Measurements from ENCODE around the gene PIK3CB. TPM values are rescaled to one million over a fixed set of nuclear protein-coding genes. Genes with fewer than 3 reads are reported as not detected.

The PIK3CB gene
- polyA plus RNA-seq, 1 donor from 2014 or later = 11.5 TPM

DNA sequence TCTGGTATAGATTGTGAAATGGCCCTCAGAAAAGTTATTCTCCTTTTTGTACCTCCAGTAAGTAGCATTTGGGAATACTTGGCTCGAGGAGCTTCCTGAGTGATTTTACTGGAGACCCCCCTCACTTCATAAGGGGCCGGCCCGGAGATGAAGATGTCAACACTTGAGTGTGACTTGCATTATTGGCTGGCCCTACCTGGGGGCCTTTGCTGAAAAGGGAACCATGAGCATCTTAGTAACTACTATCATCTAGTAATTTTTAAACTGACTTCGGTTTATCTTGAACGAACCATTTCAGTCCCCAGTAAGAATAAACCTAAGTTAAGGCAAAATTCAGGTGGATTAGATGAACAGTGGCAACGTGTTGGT, 224.8 kb downstream of the PIK3CB start:
- Histone ChIP-seq H3K9me2 (ENCODE audit: insufficient read depth, low read length) (no peaks in the 10 kb centered on the region), H3K4me2 (ENCODE audit: low read length) (no peak overlapping the region), H4K20me1 (ENCODE audit: insufficient read depth) (no peaks in the 10 kb centered on the region), H3K27ac (ENCODE audit: low read length) (no peak overlapping the region), H3K79me2 (replicated peaks; ENCODE audit: insufficient read depth, low read length) (no peaks in the 10 kb centered on the region), H3K36me3 (ENCODE audit: insufficient read depth, low read length) (no peaks in the 10 kb centered on the region), H3K9me3 (ENCODE audit: low read length) (no peaks in the 10 kb centered on the region), H3F3A (ENCODE audit: insufficient read depth, low read length, poor library complexity, severe bottlenecking) (no peaks in the 10 kb centered on the region), H2AFZ (ENCODE audit: low read depth, low read length) (no peak overlapping the region), H3K27me3 (ENCODE audit: insufficient read depth, low read depth, low read length) (peaks cover 17% of the 10 kb centered on the region), H3K4me3 (ENCODE audit: low read length) (no peak overlapping the region), H3K9ac (ENCODE audit: low read length) (no peak overlapping the region)
- TF ChIP-seq, protein P1, sequence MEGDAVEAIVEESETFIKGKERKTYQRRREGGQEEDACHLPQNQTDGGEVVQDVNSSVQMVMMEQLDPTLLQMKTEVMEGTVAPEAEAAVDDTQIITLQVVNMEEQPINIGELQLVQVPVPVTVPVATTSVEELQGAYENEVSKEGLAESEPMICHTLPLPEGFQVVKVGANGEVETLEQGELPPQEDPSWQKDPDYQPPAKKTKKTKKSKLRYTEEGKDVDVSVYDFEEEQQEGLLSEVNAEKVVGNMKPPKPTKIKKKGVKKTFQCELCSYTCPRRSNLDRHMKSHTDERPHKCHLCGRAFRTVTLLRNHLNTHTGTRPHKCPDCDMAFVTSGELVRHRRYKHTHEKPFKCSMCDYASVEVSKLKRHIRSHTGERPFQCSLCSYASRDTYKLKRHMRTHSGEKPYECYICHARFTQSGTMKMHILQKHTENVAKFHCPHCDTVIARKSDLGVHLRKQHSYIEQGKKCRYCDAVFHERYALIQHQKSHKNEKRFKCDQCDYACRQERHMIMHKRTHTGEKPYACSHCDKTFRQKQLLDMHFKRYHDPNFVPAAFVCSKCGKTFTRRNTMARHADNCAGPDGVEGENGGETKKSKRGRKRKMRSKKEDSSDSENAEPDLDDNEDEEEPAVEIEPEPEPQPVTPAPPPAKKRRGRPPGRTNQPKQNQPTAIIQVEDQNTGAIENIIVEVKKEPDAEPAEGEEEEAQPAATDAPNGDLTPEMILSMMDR (IDR thresholded peaks at IDR 0.05; ENCODE audit: poor library complexity, severe bottlenecking) = no peak
- TF ChIP-seq POLR2AphosphoS5 (IDR thresholded peaks at IDR 0.05) (no peak), EZH2 (IDR thresholded peaks at IDR 0.05; ENCODE audit: borderline replicate concordance, insufficient read depth, low read length, poor library complexity, severe bottlenecking) (no peak), SMC3 (conservative IDR thresholded peaks at IDR 0.05; ENCODE audit: poor library complexity) (no peak), EP300 (conservative IDR thresholded peaks at IDR 0.05; ENCODE audit: poor library complexity, severe bottlenecking) (no peak), MXI1 (conservative IDR thresholded peaks at IDR 0.05; ENCODE audit: poor library complexity, severe bottlenecking) (no peak), RAD21 (conservative IDR thresholded peaks at IDR 0.05) (no peak), TAF1 (IDR thresholded peaks at IDR 0.05; ENCODE audit: low read depth) (no peak)
- TF ChIP-seq, protein P2, sequence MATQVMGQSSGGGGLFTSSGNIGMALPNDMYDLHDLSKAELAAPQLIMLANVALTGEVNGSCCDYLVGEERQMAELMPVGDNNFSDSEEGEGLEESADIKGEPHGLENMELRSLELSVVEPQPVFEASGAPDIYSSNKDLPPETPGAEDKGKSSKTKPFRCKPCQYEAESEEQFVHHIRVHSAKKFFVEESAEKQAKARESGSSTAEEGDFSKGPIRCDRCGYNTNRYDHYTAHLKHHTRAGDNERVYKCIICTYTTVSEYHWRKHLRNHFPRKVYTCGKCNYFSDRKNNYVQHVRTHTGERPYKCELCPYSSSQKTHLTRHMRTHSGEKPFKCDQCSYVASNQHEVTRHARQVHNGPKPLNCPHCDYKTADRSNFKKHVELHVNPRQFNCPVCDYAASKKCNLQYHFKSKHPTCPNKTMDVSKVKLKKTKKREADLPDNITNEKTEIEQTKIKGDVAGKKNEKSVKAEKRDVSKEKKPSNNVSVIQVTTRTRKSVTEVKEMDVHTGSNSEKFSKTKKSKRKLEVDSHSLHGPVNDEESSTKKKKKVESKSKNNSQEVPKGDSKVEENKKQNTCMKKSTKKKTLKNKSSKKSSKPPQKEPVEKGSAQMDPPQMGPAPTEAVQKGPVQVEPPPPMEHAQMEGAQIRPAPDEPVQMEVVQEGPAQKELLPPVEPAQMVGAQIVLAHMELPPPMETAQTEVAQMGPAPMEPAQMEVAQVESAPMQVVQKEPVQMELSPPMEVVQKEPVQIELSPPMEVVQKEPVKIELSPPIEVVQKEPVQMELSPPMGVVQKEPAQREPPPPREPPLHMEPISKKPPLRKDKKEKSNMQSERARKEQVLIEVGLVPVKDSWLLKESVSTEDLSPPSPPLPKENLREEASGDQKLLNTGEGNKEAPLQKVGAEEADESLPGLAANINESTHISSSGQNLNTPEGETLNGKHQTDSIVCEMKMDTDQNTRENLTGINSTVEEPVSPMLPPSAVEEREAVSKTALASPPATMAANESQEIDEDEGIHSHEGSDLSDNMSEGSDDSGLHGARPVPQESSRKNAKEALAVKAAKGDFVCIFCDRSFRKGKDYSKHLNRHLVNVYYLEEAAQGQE (IDR thresholded peaks at IDR 0.05; ENCODE audit: borderline replicate concordance) = no peak

DNA sequence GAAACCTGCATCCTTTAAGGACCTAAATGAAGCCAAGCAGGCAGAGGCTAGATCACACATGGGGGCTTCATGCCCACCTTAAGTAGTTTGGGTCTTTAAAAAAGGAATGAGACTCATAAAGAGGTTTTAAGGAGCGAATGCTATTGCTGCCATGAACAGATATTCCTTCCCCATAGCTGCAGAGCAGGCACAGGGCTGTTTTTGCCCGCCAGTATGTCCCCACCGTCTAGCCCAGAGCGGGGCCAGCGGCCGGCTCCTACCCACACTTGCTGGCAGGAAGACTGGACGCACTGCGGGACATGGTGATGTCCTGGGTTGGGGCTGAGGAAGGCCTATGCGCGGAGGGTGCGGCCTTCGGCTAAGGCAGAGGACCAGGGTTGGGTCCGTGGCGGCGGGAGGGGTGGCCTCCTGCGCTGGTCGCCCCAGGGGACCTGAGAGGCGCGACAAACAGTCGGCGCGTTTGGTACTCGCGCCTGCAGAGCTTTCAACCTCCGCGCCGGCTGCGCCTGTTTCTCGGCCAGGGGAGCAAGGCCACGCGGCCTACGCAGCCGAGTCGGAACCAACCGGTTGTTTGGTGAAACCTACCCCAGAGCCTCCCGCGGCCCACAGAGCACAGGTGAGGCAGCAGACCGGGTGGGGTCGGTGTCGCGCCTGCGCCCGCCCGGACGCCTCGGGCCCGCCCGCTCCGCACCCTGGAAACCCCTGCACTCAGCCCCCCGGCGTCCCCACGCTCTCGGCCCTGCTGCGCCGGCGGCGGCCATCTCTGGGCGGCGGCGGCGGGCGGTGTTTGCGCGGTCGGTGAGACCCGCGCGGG, 226.2 kb downstream of the PIK3CB start, which contains the start of gene FAIM:
Gene FAIM, plus strand, starts transcription at position 450 of the 814 bp plus-strand sequence. CDS start 10,956 bp downstream, outside the sequence.
- no peaks in the 10 kb centered on the region for H3K9me2 ChIP-seq (ENCODE audit: insufficient read depth, low read length)
- no peaks in the 10 kb centered on the region for H3F3A ChIP-seq (ENCODE audit: insufficient read depth, low read length, poor library complexity, severe bottlenecking)
- peak within 1 kb of the TSS; percentile 59 for H3K4me3 ChIP-seq (ENCODE audit: low read length)
- H2AFZ ChIP-seq (ENCODE audit: low read depth, low read length) = peak within 1 kb of the TSS; percentile 56
- peak within 1 kb of the TSS; percentile 56 for H3K9ac ChIP-seq (ENCODE audit: low read length)
- no peaks in the 10 kb centered on the region for H3K79me2 ChIP-seq (replicated peaks; ENCODE audit: insufficient read depth, low read length)
- TF ChIP-seq, protein P2 (IDR thresholded peaks at IDR 0.05; ENCODE audit: borderline replicate concordance) = no peak
- TF ChIP-seq EP300 (conservative IDR thresholded peaks at IDR 0.05; ENCODE audit: poor library complexity, severe bottlenecking) (no peak), EZH2 (IDR thresholded peaks at IDR 0.05; ENCODE audit: borderline replicate concordance, insufficient read depth, low read length, poor library complexity, severe bottlenecking) (no peak), POLR2AphosphoS5 (IDR thresholded peaks at IDR 0.05) (no peak), MXI1 (conservative IDR thresholded peaks at IDR 0.05; ENCODE audit: poor library complexity, severe bottlenecking) (no peak), RAD21 (conservative IDR thresholded peaks at IDR 0.05) (no peak), SMC3 (conservative IDR thresholded peaks at IDR 0.05; ENCODE audit: poor library complexity) (no peak), TAF1 (IDR thresholded peaks at IDR 0.05; ENCODE audit: low read depth) (no peak)
- TF ChIP-seq, protein P1 (IDR thresholded peaks at IDR 0.05; ENCODE audit: poor library complexity, severe bottlenecking) = no peak
- H3K27me3 ChIP-seq (ENCODE audit: insufficient read depth, low read depth, low read length) = peaks cover 17% of the 10 kb centered on the region
- H3K9me3 ChIP-seq (ENCODE audit: low read length) = no peaks in the 10 kb centered on the region
- no peaks in the 10 kb centered on the region for H3K36me3 ChIP-seq (ENCODE audit: insufficient read depth, low read length)
- H3K27ac ChIP-seq (ENCODE audit: low read length) = no peak within 1 kb of the TSS
- no peaks in the 10 kb centered on the region for H4K20me1 ChIP-seq (ENCODE audit: insufficient read depth)
- H3K4me2 ChIP-seq (ENCODE audit: low read length) = no peak within 1 kb of the TSS
